B cell (primary cell): ENCODE data around the gene CCDC28B.

Experiments used
- EZH2 ChIP-seq: IDR thresholded peaks from 2 replicates; pipeline ENCODE4 v1.6.1; 2012; ENCODE audit warnings: borderline replicate concordance, low read depth, mild to moderate bottlenecking, moderate library complexity, low read length; ENCODE audit not compliant: insufficient read depth, poor library complexity, severe bottlenecking
- TF ChIP-seq, protein P1 (sequence below): fragments of 200-600 bp; IDR thresholded peaks from one replicate; pipeline ENCODE4 v1.8.0; 2022; ENCODE audit warnings: antibody characterized with exemption, mild to moderate bottlenecking

GRCh38 chr1:32186077-32186476, 14.3 kb upstream of the CCDC28B start:
- TF ChIP-seq, protein P1, sequence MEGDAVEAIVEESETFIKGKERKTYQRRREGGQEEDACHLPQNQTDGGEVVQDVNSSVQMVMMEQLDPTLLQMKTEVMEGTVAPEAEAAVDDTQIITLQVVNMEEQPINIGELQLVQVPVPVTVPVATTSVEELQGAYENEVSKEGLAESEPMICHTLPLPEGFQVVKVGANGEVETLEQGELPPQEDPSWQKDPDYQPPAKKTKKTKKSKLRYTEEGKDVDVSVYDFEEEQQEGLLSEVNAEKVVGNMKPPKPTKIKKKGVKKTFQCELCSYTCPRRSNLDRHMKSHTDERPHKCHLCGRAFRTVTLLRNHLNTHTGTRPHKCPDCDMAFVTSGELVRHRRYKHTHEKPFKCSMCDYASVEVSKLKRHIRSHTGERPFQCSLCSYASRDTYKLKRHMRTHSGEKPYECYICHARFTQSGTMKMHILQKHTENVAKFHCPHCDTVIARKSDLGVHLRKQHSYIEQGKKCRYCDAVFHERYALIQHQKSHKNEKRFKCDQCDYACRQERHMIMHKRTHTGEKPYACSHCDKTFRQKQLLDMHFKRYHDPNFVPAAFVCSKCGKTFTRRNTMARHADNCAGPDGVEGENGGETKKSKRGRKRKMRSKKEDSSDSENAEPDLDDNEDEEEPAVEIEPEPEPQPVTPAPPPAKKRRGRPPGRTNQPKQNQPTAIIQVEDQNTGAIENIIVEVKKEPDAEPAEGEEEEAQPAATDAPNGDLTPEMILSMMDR = no peak
- no peak for TF ChIP-seq EZH2
